Measurements from ENCODE around the gene HSD17B11. TPM values are rescaled to one million over a fixed set of nuclear protein-coding genes. Genes with fewer than 3 reads are reported as not detected.
"Not testable (repeated sequence)": the region's sequence is repeated elsewhere in the genome, so short reads cannot be mapped to it uniquely, and the experiment has no call there.

Gene HSD17B11
- polyA plus RNA-seq, 1 donor (not counting 4 experiments of a cell fraction or from before 2014, with no cell fraction given) = 8.5 TPM

DNA sequence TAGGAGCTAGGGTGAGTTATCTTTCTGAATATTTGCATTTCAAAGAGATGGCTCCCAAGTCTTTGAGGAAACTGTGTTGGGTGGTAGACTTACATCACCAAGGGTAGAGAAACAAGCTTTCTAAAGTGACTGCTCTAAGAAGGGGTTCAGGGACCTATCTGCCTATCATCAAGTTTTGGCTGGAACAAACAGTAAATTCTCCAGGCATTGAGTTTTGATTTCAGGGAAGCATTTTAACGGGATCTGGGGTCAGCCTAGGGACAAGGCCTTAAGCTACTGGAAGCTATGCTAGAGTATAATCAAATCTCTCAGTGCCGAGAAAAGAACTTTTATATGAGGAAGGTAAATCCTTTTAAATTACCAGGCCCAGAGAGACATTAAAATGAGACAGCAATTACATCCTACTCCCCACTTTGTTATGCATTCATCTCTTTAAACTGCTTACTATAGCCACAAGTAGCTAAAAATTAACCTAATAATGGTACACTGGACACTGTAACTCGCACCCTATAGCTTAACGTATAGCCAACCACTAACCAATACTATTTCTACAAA lies 29.4 kb upstream of the HSD17B11 start:
- Histone ChIP-seq H2AFZ (ENCODE audit: control insufficient read depth, low read length) (no peak overlapping the region), H4K20me1 (ENCODE audit: control insufficient read depth, extremely low read depth, insufficient read depth, low read length) (no peaks in the 10 kb centered on the region), H3K9me1 (ENCODE audit: control insufficient read depth, extremely low read depth, insufficient read depth, low read length) (no peaks in the 10 kb centered on the region), H3K36me3 (ENCODE audit: control insufficient read depth in 2 of 2, extremely low read depth in 1 of 2, insufficient read depth in 2 of 2, low read length in 2 of 2) (no peaks in the 10 kb centered on the region), H3K4me1 (ENCODE audit: control insufficient read depth, extremely low read depth, insufficient read depth, low read length) (peaks cover 10% of the 10 kb centered on the region), H3K4me2 (ENCODE audit: control insufficient read depth, extremely low read depth, insufficient read depth, low read depth, low read length) (no peak overlapping the region), H3K9ac (ENCODE audit: control insufficient read depth, extremely low read depth, insufficient read depth, low read length) (no peak overlapping the region), H3K79me2 (ENCODE audit: control insufficient read depth, insufficient read depth, low read length) (peaks cover 27% of the 10 kb centered on the region), H3K27me3 (ENCODE audit: control insufficient read depth, extremely low read depth, insufficient read depth, low read length) (no peaks in the 10 kb centered on the region), H3K9me3 (ENCODE audit: control insufficient read depth, low read depth, low read length) (no peaks in the 10 kb centered on the region), H3K27ac (ENCODE audit: control insufficient read depth, insufficient read depth, low read length) (no peak overlapping the region), H3K4me3 (ENCODE audit: control insufficient read depth in 2 of 3, extremely low read depth in 1 of 3, insufficient read depth in 2 of 3, low read depth in 1 of 3, low read length in 3 of 3) (no peak overlapping the region)
- no peak for DNase-seq (ENCODE audit: low read depth, low spot score)
- TF ChIP-seq EZH2 (IDR thresholded peaks at IDR 0.05; ENCODE audit: low read length) = no peak
- TF ChIP-seq, protein P1, sequence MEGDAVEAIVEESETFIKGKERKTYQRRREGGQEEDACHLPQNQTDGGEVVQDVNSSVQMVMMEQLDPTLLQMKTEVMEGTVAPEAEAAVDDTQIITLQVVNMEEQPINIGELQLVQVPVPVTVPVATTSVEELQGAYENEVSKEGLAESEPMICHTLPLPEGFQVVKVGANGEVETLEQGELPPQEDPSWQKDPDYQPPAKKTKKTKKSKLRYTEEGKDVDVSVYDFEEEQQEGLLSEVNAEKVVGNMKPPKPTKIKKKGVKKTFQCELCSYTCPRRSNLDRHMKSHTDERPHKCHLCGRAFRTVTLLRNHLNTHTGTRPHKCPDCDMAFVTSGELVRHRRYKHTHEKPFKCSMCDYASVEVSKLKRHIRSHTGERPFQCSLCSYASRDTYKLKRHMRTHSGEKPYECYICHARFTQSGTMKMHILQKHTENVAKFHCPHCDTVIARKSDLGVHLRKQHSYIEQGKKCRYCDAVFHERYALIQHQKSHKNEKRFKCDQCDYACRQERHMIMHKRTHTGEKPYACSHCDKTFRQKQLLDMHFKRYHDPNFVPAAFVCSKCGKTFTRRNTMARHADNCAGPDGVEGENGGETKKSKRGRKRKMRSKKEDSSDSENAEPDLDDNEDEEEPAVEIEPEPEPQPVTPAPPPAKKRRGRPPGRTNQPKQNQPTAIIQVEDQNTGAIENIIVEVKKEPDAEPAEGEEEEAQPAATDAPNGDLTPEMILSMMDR (optimal IDR thresholded peaks at IDR 0.05 in 1 of 3, IDR thresholded peaks at IDR 0.05 in 1 of 3, conservative IDR thresholded peaks at IDR 0.05 in 1 of 3; ENCODE audit: extremely low read depth in 1 of 3, insufficient read depth in 2 of 3, low read length in 3 of 3) = no peak
- dilution Hi-C loops (cut with MboI; ENCODE audit: extremely low pct_ligation_motif_present, low sequenced_read_pairs) = no loop called here
- FAIRE-seq = no peak

DNA sequence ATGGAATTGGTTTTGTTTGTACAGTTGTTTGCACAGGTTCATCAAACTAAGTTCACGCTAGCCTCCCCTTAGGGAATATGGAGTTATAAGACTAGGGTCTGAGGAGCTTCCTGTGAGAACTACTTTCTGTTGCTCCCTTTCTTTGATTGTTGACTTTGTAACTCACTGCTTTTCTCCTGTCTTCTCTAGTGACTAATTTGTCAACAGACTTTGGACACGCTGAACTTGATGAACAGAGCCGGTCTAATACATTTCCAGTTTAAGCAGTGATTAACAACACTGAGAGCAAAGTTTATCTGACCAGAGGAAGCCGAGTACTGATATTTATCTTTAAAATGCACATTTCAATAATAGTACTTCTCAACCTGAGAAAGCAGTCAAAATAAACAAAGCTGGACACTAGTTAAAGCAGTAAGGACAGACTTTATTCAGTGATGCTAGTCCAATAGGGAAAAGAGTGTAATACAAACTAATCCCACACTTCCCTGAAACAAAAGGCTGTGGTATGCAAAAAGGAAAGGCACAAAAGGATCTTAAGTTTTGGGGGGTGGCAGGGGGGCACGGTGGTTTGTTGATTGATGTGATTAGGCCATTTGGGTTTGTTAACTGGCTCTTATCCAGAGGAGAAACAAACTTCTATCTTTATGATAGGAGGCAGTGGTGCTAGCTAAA lies 28.7 kb upstream of the HSD17B11 start:
- no peak overlapping the region for H3K4me2 ChIP-seq (ENCODE audit: control insufficient read depth, extremely low read depth, insufficient read depth, low read depth, low read length)
- dilution Hi-C loops (cut with MboI; ENCODE audit: extremely low pct_ligation_motif_present, low sequenced_read_pairs) = no loop called here

DNA sequence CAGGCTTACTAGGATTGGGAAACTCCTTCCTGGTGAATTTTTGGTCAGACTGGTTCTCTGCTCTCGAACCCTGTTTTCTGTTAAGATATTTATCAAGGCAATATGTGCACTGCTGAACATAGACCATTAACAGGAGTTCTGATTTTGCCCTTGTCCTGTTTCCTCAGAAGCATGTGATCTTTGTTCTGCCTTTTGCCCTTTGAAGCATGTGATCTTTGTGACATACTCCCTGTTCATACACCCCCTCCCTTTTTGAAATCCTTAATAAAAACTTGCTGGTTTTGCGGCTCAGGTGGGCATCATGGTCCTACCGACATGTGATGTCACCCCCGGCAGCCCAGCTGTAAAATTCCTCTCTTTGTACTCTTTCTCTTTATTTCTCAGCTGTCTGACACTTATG lies 27.4 kb upstream of the HSD17B11 start:
- dilution Hi-C loops (cut with MboI; ENCODE audit: extremely low pct_ligation_motif_present, low sequenced_read_pairs); H3K4me3 ChIP-seq (ENCODE audit: control insufficient read depth in 2 of 3, extremely low read depth in 1 of 3, insufficient read depth in 2 of 3, low read depth in 1 of 3, low read length in 3 of 3); H3K9ac ChIP-seq (ENCODE audit: control insufficient read depth, extremely low read depth, insufficient read depth, low read length); H3K27ac ChIP-seq (ENCODE audit: control insufficient read depth, insufficient read depth, low read length); FAIRE-seq; DNase-seq (ENCODE audit: low read depth, low spot score); H3K4me1 ChIP-seq (ENCODE audit: control insufficient read depth, extremely low read depth, insufficient read depth, low read length); H3K4me2 ChIP-seq (ENCODE audit: control insufficient read depth, extremely low read depth, insufficient read depth, low read depth, low read length); H3K9me1 ChIP-seq (ENCODE audit: control insufficient read depth, extremely low read depth, insufficient read depth, low read length); H3K79me2 ChIP-seq (ENCODE audit: control insufficient read depth, insufficient read depth, low read length); H4K20me1 ChIP-seq (ENCODE audit: control insufficient read depth, extremely low read depth, insufficient read depth, low read length); H3K9me3 ChIP-seq (ENCODE audit: control insufficient read depth, low read depth, low read length); H3K36me3 ChIP-seq (ENCODE audit: control insufficient read depth in 2 of 2, extremely low read depth in 1 of 2, insufficient read depth in 2 of 2, low read length in 2 of 2); H2AFZ ChIP-seq (ENCODE audit: control insufficient read depth, low read length); H3K27me3 ChIP-seq (ENCODE audit: control insufficient read depth, extremely low read depth, insufficient read depth, low read length): not testable (repeated sequence)

More for the DNA sequence above, 28.7 kb upstream of the HSD17B11 start:
- TF ChIP-seq, protein P1 (optimal IDR thresholded peaks at IDR 0.05 in 1 of 3, IDR thresholded peaks at IDR 0.05 in 1 of 3, conservative IDR thresholded peaks at IDR 0.05 in 1 of 3; ENCODE audit: extremely low read depth in 1 of 3, insufficient read depth in 2 of 3, low read length in 3 of 3) = no peak
- TF ChIP-seq EZH2 (IDR thresholded peaks at IDR 0.05; ENCODE audit: low read length) = no peak
- no peak for FAIRE-seq
- Histone ChIP-seq H3K9me1 (ENCODE audit: control insufficient read depth, extremely low read depth, insufficient read depth, low read length) (no peaks in the 10 kb centered on the region), H3K36me3 (ENCODE audit: control insufficient read depth in 2 of 2, extremely low read depth in 1 of 2, insufficient read depth in 2 of 2, low read length in 2 of 2) (no peaks in the 10 kb centered on the region), H3K27me3 (ENCODE audit: control insufficient read depth, extremely low read depth, insufficient read depth, low read length) (no peaks in the 10 kb centered on the region), H2AFZ (ENCODE audit: control insufficient read depth, low read length) (no peak overlapping the region), H3K4me3 (ENCODE audit: control insufficient read depth in 2 of 3, extremely low read depth in 1 of 3, insufficient read depth in 2 of 3, low read depth in 1 of 3, low read length in 3 of 3) (no peak overlapping the region), H4K20me1 (ENCODE audit: control insufficient read depth, extremely low read depth, insufficient read depth, low read length) (no peaks in the 10 kb centered on the region), H3K9ac (ENCODE audit: control insufficient read depth, extremely low read depth, insufficient read depth, low read length) (no peak overlapping the region), H3K4me1 (ENCODE audit: control insufficient read depth, extremely low read depth, insufficient read depth, low read length) (peaks cover 5% of the 10 kb centered on the region), H3K79me2 (ENCODE audit: control insufficient read depth, insufficient read depth, low read length) (peaks cover 20% of the 10 kb centered on the region), H3K9me3 (ENCODE audit: control insufficient read depth, low read depth, low read length) (no peaks in the 10 kb centered on the region), H3K27ac (ENCODE audit: control insufficient read depth, insufficient read depth, low read length) (no peak overlapping the region)
- DNase-seq (ENCODE audit: low read depth, low spot score) = no peak
